ENCODE results near the gene MCM3AP. TPM values are rescaled to one million over a fixed set of nuclear protein-coding genes. Genes with fewer than 3 reads are reported as not detected.

MCM3AP gene
- total RNA-seq (10 to 100 TPM; 94.3 to 96.5 TPM), total RNA-seq (104 to 267 (median 206) reads per million in 172 experiments)
- polyA plus RNA-seq (2013, experiment 1 of 2): 72.8 TPM
- 89.9 TPM for polyA plus RNA-seq (2013, experiment 2 of 2)

DNA sequence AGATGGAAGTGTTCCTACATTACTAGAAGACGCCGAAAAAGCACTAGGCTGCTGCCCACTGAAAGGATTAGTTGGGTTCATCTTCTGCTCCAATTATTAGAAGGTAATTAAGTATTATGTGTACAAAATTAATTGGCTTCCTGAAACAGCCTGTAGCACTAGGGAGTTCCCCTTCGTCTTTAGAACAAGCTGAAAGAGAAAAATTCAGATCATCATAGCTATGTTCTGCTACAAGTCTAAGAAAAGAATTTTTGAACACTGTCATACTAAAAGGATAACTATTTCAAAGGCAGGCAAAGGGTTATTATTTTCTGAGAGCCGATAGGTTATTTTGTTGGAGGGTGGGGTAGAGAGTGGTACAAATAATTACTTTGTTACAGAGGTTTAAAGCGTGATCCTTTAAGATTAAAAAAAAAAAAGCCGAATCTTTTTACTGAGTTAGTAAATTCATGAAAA lies at the start of gene MCM3AP:
Gene MCM3AP, minus strand, starts transcription at position 406 of the 456 bp plus-strand sequence. Its CDS starts 325 bp downstream, at position 81.
- ATAC-seq (ENCODE audit: poor library complexity): no peak
- Mint-ChIP-seq H3K9me3 (no peaks in the 10 kb centered on the region), H3K4me1 (ENCODE audit: low read depth) (peaks cover 54% of the 10 kb centered on the region), H3K27me3 (no peaks in the 10 kb centered on the region), H3K36me3 (ENCODE audit: low read depth) (peaks cover 57% of the 10 kb centered on the region), H3K27ac (peak within 1 kb of the TSS; percentile 86), H3K4me3 (peak within 1 kb of the TSS; percentile 98)
- TF ChIP-seq, protein P1, sequence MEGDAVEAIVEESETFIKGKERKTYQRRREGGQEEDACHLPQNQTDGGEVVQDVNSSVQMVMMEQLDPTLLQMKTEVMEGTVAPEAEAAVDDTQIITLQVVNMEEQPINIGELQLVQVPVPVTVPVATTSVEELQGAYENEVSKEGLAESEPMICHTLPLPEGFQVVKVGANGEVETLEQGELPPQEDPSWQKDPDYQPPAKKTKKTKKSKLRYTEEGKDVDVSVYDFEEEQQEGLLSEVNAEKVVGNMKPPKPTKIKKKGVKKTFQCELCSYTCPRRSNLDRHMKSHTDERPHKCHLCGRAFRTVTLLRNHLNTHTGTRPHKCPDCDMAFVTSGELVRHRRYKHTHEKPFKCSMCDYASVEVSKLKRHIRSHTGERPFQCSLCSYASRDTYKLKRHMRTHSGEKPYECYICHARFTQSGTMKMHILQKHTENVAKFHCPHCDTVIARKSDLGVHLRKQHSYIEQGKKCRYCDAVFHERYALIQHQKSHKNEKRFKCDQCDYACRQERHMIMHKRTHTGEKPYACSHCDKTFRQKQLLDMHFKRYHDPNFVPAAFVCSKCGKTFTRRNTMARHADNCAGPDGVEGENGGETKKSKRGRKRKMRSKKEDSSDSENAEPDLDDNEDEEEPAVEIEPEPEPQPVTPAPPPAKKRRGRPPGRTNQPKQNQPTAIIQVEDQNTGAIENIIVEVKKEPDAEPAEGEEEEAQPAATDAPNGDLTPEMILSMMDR (IDR thresholded peaks at IDR 0.05): no peak
- peaks cover 31% of the 10 kb centered on the region for H3K36me3 ChIP-seq (ENCODE audit: insufficient read depth, low read length)
- ChIA-PET CTCF (interaction anchor here (1.1 to 2.0 kb wide), 3 partner anchors 40 to 142 kb away, joined by 3 to 6 read pairs (median 3); a partner anchor contains a TSS), POLR2A (interaction anchor here (0.8 to 1.2 kb wide), 4 partner anchors 32 to 350 kb away, joined by 3 to 5 read pairs (median 4); partner anchors contain the start of gene PRMT2)
- intact Hi-C loops (cut with DNase I, micrococcal nuclease): loop anchor here (2.0 to 10.0 kb wide), 5 partner anchors 37 to 310 kb away; partner anchors contain the start of genes C21orf58 (in 1 of the 2), LSS (in 1 of the 2) and PCNT (in 1 of the 2)
- H3K9me3 ChIP-seq (ENCODE audit: control insufficient read depth in 1 of 2, insufficient read depth in 1 of 2, low read length in 2 of 2): no peaks in the 10 kb centered on the region
- H3K27me3 ChIP-seq (ENCODE audit: control insufficient read depth in 1 of 2, insufficient read depth in 2 of 2, low read length in 2 of 2): no peaks in the 10 kb centered on the region
- peak within 1 kb of the TSS; percentile 84 for H3K4me3 ChIP-seq (ENCODE audit: low read length)
- H3K27ac ChIP-seq (ENCODE audit: low read depth in 1 of 2, low read length in 2 of 2): peak within 1 kb of the TSS; percentile 72 to 84
- H3K4me1 ChIP-seq (ENCODE audit: insufficient read depth, low read length): peaks cover 52% of the 10 kb centered on the region
- no peak for DNase-seq

DNA sequence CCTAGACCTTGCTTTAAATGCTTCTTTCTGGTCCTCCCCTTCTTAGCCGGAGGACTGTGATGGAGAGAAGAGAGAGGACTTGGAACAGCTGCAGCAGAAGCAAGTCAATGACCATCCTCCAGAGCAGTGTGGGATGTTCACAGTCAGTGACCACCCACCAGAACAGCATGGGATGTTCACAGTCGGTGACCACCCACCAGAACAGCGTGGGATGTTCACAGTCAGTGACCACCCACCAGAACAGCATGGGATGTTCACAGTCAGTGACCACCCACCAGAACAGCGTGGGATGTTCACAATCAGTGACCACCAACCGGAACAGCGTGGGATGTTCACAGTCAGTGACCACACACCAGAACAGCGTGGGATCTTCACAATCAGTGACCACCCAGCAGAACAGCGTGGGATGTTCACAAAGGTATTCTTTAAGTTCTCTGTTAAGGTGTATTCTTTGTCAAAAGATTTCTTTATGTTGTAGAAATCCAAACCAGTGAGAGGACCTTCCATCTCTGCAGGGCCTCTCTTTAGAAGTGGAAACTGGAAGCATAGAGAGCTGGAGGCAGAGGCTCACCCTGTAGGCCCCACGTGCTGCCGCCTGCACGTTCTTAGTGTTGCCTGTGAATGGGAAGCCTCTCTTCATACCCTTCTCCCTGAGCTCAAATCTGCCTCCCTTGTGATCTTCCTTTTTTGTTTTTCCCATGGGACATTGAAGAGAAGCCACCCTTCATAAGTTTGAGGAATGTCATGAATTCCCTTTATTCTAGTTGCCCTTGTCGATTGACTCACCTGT lies 49.1 kb upstream of the MCM3AP start:
- DNase-seq: no peak
- TF ChIP-seq, protein P1 (IDR thresholded peaks at IDR 0.05): no peak
- no peak overlapping the region for H3K27ac ChIP-seq (ENCODE audit: low read depth in 1 of 2, low read length in 2 of 2)
- Mint-ChIP-seq H3K4me3 (no peak overlapping the region), H3K36me3 (ENCODE audit: low read depth) (peaks cover 77% of the 10 kb centered on the region), H3K27ac (no peak overlapping the region), H3K9me3 (no peaks in the 10 kb centered on the region), H3K4me1 (ENCODE audit: low read depth) (no peaks in the 10 kb centered on the region), H3K27me3 (no peaks in the 10 kb centered on the region)
- H3K9me3 ChIP-seq (ENCODE audit: control insufficient read depth in 1 of 2, insufficient read depth in 1 of 2, low read length in 2 of 2): no peaks in the 10 kb centered on the region
- ATAC-seq (ENCODE audit: poor library complexity): no peak
- no peaks in the 10 kb centered on the region for H3K4me1 ChIP-seq (ENCODE audit: insufficient read depth, low read length)
- H3K36me3 ChIP-seq (ENCODE audit: insufficient read depth, low read length): peaks cover 51% of the 10 kb centered on the region
- intact Hi-C loops (cut with DNase I, micrococcal nuclease): no loop called here
- ChIA-PET CTCF (no interaction called here), POLR2A (no interaction called here)
- no peak overlapping the region for H3K4me3 ChIP-seq (ENCODE audit: low read length)
- no peaks in the 10 kb centered on the region for H3K27me3 ChIP-seq (ENCODE audit: control insufficient read depth in 1 of 2, insufficient read depth in 2 of 2, low read length in 2 of 2)

DNA sequence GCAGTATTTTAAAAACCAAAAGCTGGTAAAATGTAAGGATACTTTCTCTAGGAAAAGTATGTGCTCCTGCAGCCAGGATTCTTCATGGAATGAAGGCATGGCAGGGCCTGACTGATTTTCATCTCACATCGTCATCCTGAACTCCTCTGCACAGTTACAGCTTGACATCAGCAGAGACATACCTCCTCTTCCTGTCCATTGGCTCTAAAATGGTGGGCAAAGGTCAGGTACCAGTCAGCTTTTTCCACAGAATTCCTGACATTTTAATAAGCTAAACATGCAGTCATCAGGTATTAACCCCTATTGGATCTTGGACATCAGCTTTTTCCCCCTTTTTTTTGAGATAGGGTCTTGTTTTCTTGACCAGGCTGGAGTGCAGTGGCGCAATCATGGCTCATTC lies 44.4 kb upstream of the MCM3AP start:
- no peaks in the 10 kb centered on the region for H3K9me3 ChIP-seq (ENCODE audit: control insufficient read depth in 1 of 2, insufficient read depth in 1 of 2, low read length in 2 of 2)
- no peak overlapping the region for H3K27ac ChIP-seq (ENCODE audit: low read depth in 1 of 2, low read length in 2 of 2)
- ChIA-PET POLR2A (no interaction called here), CTCF (no interaction called here)
- H3K4me1 Mint-ChIP-seq (ENCODE audit: low read depth): peaks cover 10% of the 10 kb centered on the region
- ATAC-seq (ENCODE audit: poor library complexity) (no peak), DNase-seq (no peak)
- peaks cover 35% of the 10 kb centered on the region for H3K36me3 ChIP-seq (ENCODE audit: insufficient read depth, low read length)
- H3K27me3 Mint-ChIP-seq: no peaks in the 10 kb centered on the region
- H3K4me1 ChIP-seq (ENCODE audit: insufficient read depth, low read length): peaks cover 8% of the 10 kb centered on the region
- TF ChIP-seq, protein P1 (IDR thresholded peaks at IDR 0.05): no peak
- intact Hi-C loops (cut with DNase I, micrococcal nuclease): loop anchor here in 1 of 2 experiments (5.0 to 10.0 kb wide), 2 partner anchors 142 to 1045 kb away; partner anchors contain the start of gene POFUT2
- no peaks in the 10 kb centered on the region for H3K9me3 Mint-ChIP-seq
- H3K27me3 ChIP-seq (ENCODE audit: control insufficient read depth in 1 of 2, insufficient read depth in 2 of 2, low read length in 2 of 2): no peaks in the 10 kb centered on the region
- H3K4me3 ChIP-seq (ENCODE audit: low read length): no peak overlapping the region
- peaks cover 65% of the 10 kb centered on the region for H3K36me3 Mint-ChIP-seq (ENCODE audit: low read depth)
- H3K27ac Mint-ChIP-seq: no peak overlapping the region
- no peak overlapping the region for H3K4me3 Mint-ChIP-seq

All from CD4-positive, alpha-beta T cell (primary cell).